H9 (cell line): ENCODE measurements around the gene AKNA. TPM values are rescaled to one million over a fixed set of nuclear protein-coding genes. Genes with fewer than 3 reads are reported as not detected.

ENCODE experiments used
- DNase-seq: peaks from one replicate; pipeline ENCODE4 v3.0.0-alpha.2; 2017
- H2AFZ ChIP-seq: one replicate; pipeline ENCODE4 v1.6.1; 2013; ENCODE audit warnings: mild to moderate bottlenecking, low read length, control low read depth, moderate library complexity
- H2AK5ac ChIP-seq: 2 replicates; pipeline ENCODE4 v1.6.1; 2013; ENCODE audit warnings: low read length, control low read depth, mixed read lengths; ENCODE audit not compliant: insufficient read length
- H2BK120ac ChIP-seq: one replicate; pipeline ENCODE4 v1.6.1; 2013; ENCODE audit warnings: low read depth, mild to moderate bottlenecking, low read length, control low read depth, inconsistent platforms; ENCODE audit not compliant: poor library complexity, severe bottlenecking
- H2BK12ac ChIP-seq: 2 replicates; pipeline ENCODE4 v1.6.1; 2013; ENCODE audit warnings: low read length, control low read depth, mixed read lengths, low read depth; ENCODE audit not compliant: insufficient read length
- H2BK15ac ChIP-seq: 2 replicates; pipeline ENCODE4 v1.6.1; 2013; ENCODE audit warnings: low read depth, low read length, control low read depth
- H2BK20ac ChIP-seq: one replicate; pipeline ENCODE4 v1.6.1; 2013; ENCODE audit warnings: low read depth, mild to moderate bottlenecking, low read length, control low read depth, inconsistent platforms; ENCODE audit not compliant: poor library complexity, severe bottlenecking
- H2BK5ac ChIP-seq: 2 replicates; pipeline ENCODE4 v1.6.1; 2013; ENCODE audit warnings: low read length, control low read depth, mixed read lengths; ENCODE audit not compliant: insufficient read length
- H3K14ac ChIP-seq: 2 replicates; pipeline ENCODE4 v1.6.1; 2013; ENCODE audit warnings: low read length, control low read depth; ENCODE audit not compliant: insufficient read depth
- H3K18ac ChIP-seq: 2 replicates; pipeline ENCODE4 v1.6.1; 2013; ENCODE audit warnings: low read depth, mild to moderate bottlenecking, mixed read lengths, low read length, control low read depth; ENCODE audit not compliant: insufficient read length
- H3K23ac ChIP-seq: 2 replicates; pipeline ENCODE4 v1.6.1; 2013; ENCODE audit warnings: low read length, control low read depth, mixed read lengths, low read depth; ENCODE audit not compliant: insufficient read length
- H3K23me2 ChIP-seq: 2 replicates; pipeline ENCODE4 v1.6.1; 2013; ENCODE audit warnings: low read depth, mild to moderate bottlenecking, mixed read lengths, low read length, control low read depth; ENCODE audit not compliant: insufficient read length, poor library complexity, severe bottlenecking
- H3K27ac ChIP-seq: 2 replicates; pipeline ENCODE4 v1.5.1; 2013; ENCODE audit warnings: low read length, control low read depth, mixed read lengths, low read depth; ENCODE audit not compliant: insufficient read length
- H3K27me3 ChIP-seq: 2 replicates; pipeline ENCODE4 v1.6.1; 2013; ENCODE audit warnings: low read length, control low read depth, inconsistent platforms; ENCODE audit not compliant: insufficient read depth
- H3K4ac ChIP-seq: 2 replicates; pipeline ENCODE4 v1.6.1; 2013; ENCODE audit warnings: low read depth, mild to moderate bottlenecking, control low read depth, inconsistent platforms, low read length, moderate library complexity
- H3K4me1 ChIP-seq: 2 replicates; pipeline ENCODE4 v1.6.1; 2013; ENCODE audit warnings: low read length, control low read depth, inconsistent platforms; ENCODE audit not compliant: insufficient read depth
- H3K4me2 ChIP-seq: 2 replicates; pipeline ENCODE4 v1.6.1; 2013; ENCODE audit warnings: low read length, control low read depth, mixed read lengths; ENCODE audit not compliant: insufficient read length, insufficient read depth
- H3K56ac ChIP-seq: 2 replicates; pipeline ENCODE4 v1.6.1; 2013; ENCODE audit warnings: low read depth, mild to moderate bottlenecking, mixed read lengths, low read length, control low read depth; ENCODE audit not compliant: insufficient read length
- H3K79me1 ChIP-seq: 2 replicates; pipeline ENCODE4 v1.6.1; 2013; ENCODE audit warnings: low read depth, mild to moderate bottlenecking, moderate library complexity, low read length, control low read depth, inconsistent platforms; ENCODE audit not compliant: insufficient read depth, poor library complexity, severe bottlenecking
- H3K79me2 ChIP-seq: 2 replicates; pipeline ENCODE4 v1.6.1; 2013; ENCODE audit warnings: low read length, control low read depth, inconsistent platforms; ENCODE audit not compliant: insufficient read depth
- H3K9ac ChIP-seq: 2 replicates; pipeline ENCODE4 v1.6.1; 2013; ENCODE audit warnings: low read length, control low read depth, mixed read lengths; ENCODE audit not compliant: insufficient read length; ENCODE audit errors: extremely low read depth
- H3K9me3 ChIP-seq: one replicate; pipeline ENCODE4 v1.6.1; 2013; ENCODE audit warnings: low read depth, low read length, inconsistent platforms; ENCODE audit not compliant: control insufficient read depth
- H3T11ph ChIP-seq: one replicate; pipeline ENCODE4 v1.6.1; 2013; ENCODE audit warnings: mild to moderate bottlenecking, low read length, control low read depth, inconsistent platforms
- H4K20me1 ChIP-seq: one replicate; pipeline ENCODE4 v1.6.1; 2013; ENCODE audit not compliant: control insufficient read depth, insufficient read length, insufficient read depth
- H4K5ac ChIP-seq: 2 replicates; pipeline ENCODE4 v1.6.1; 2013; ENCODE audit warnings: low read depth, mild to moderate bottlenecking, mixed read lengths, low read length, control low read depth; ENCODE audit not compliant: insufficient read length
- H4K8ac ChIP-seq: replicated peaks from 2 replicates; pipeline ENCODE4 v1.6.1; 2013; ENCODE audit warnings: low read length, control low read depth, mixed read lengths, low read depth; ENCODE audit not compliant: insufficient read length
- H4K91ac ChIP-seq: 2 replicates; pipeline ENCODE4 v1.6.1; 2013; ENCODE audit warnings: low read depth, mild to moderate bottlenecking, moderate library complexity, mixed read lengths, low read length, control low read depth; ENCODE audit not compliant: insufficient read length
- H3K27ac Mint-ChIP-seq, 3 experiments: 2 replicates in 2 of 3; 3 replicates in 1 of 3; pipeline ENCODE4 v1.8.0; 2020 to 2021; ENCODE audit warnings: mixed read lengths in 3 of 3, mild to moderate bottlenecking in 1 of 3, moderate library complexity in 1 of 3
- H3K27me3 Mint-ChIP-seq: 2 replicates; pipeline ENCODE4 v1.8.0; 2021; ENCODE audit warnings: low read depth, mild to moderate bottlenecking, moderate library complexity, mixed read lengths
- H3K36me3 Mint-ChIP-seq, 3 experiments: 2 replicates in 2 of 3; 3 replicates in 1 of 3; pipeline ENCODE4 v1.8.0; 2020 to 2021; ENCODE audit warnings: low read depth in 3 of 3, mixed read lengths in 3 of 3; ENCODE audit not compliant: insufficient read depth in 1 of 3
- H3K4me1 Mint-ChIP-seq, 2 experiments: 2 replicates each; pipeline ENCODE4 v1.8.0; 2020; ENCODE audit warnings: mixed read lengths in 2 of 2
- H3K4me3 Mint-ChIP-seq, 2 experiments: 2 replicates in 1 of 2; 3 replicates in 1 of 2; pipeline ENCODE4 v1.8.0; 2020 to 2021; ENCODE audit warnings: mild to moderate bottlenecking in 2 of 2, mixed read lengths in 2 of 2, moderate library complexity in 1 of 2
- H3K9me3 Mint-ChIP-seq, 2 experiments: 2 replicates in 1 of 2; 3 replicates in 1 of 2; pipeline ENCODE4 v1.8.0; 2020; ENCODE audit warnings: mild to moderate bottlenecking in 2 of 2, mixed read lengths in 2 of 2, moderate library complexity in 1 of 2
- WGBS: extraction: QIAGEN DNeasy Blood & Tissue Kit; methylation state at CpG from one replicate; pipeline ENCODE4 v1.1.7; 2013; ENCODE audit warnings: missing lambda C conversion rate, low lambda C conversion rate, mixed read lengths; ENCODE audit not compliant: insufficient read length; ENCODE audit errors: extremely low coverage; 5-methylcytosine and 5-hydroxymethylcytosine counted together
- total RNA-seq: library from RNA; stranded (reverse); gene quantifications from 2 replicates; pipeline ENCODE4 v1.2.1, GENCODE V29; 2021
- TF ChIP-seq, protein P1 (sequence below): fragments of 200-600 bp; sonication (generic); conservative IDR thresholded peaks from 3 replicates; pipeline ENCODE4 v1.8.0; 2021; ENCODE audit warnings: antibody characterized with exemption, mild to moderate bottlenecking

The AKNA gene
- total RNA-seq, 1 experiment from 2014 or later, result 19.7 TPM

- Mint-ChIP-seq H3K9me3 (no peaks in the 10 kb centered on the region), H3K27ac (peak overlapping the region in 2 of 3 experiments; percentile 51 to 94; a peak in 5 of 7 replicates), H3K4me1 (peaks cover 73 to 81% of the 10 kb centered on the region in 2 experiments), H3K4me3 (peak overlapping the region; percentile 62 to 80), H3K36me3 (peaks cover 0 to 8% (median 0%) of the 10 kb centered on the region in 3 experiments; a peak in 1 of 7 replicates), H3K27me3 (no peaks in the 10 kb centered on the region)
- no peaks in the 10 kb centered on the region; the same call in 1 of the 2 replicates for H3K79me2 ChIP-seq
- H3K4me1 ChIP-seq, result peaks cover 4% of the 10 kb centered on the region; the same call in 1 of the 2 replicates
- H2BK5ac ChIP-seq, result no peak overlapping the region
- no peaks in the 10 kb centered on the region for H3K79me1 ChIP-seq
- H3K4me2 ChIP-seq, result peak overlapping the region; percentile 4
- no peaks in the 10 kb centered on the region for H3K23me2 ChIP-seq
- H3K9me3 ChIP-seq, result no peaks in the 10 kb centered on the region
- no peaks in the 10 kb centered on the region for H3K27me3 ChIP-seq
- H4K91ac ChIP-seq, result no peak overlapping the region
- H4K5ac ChIP-seq, result no peak overlapping the region
- H3K23ac ChIP-seq, result no peak overlapping the region
- no peak overlapping the region for H4K8ac ChIP-seq
- no peak overlapping the region for H2BK15ac ChIP-seq
- no peak overlapping the region for H3T11ph ChIP-seq
- H3K9ac ChIP-seq, result no peak overlapping the region
- H2BK120ac ChIP-seq, result no peak overlapping the region
- no peak for DNase-seq
- no peak overlapping the region for H3K4ac ChIP-seq
- no CpG with 5 or more reads among the region's 18 CpGs for WGBS
- no peak overlapping the region for H2AK5ac ChIP-seq
- no peak overlapping the region for H3K56ac ChIP-seq
- TF ChIP-seq, protein P1, sequence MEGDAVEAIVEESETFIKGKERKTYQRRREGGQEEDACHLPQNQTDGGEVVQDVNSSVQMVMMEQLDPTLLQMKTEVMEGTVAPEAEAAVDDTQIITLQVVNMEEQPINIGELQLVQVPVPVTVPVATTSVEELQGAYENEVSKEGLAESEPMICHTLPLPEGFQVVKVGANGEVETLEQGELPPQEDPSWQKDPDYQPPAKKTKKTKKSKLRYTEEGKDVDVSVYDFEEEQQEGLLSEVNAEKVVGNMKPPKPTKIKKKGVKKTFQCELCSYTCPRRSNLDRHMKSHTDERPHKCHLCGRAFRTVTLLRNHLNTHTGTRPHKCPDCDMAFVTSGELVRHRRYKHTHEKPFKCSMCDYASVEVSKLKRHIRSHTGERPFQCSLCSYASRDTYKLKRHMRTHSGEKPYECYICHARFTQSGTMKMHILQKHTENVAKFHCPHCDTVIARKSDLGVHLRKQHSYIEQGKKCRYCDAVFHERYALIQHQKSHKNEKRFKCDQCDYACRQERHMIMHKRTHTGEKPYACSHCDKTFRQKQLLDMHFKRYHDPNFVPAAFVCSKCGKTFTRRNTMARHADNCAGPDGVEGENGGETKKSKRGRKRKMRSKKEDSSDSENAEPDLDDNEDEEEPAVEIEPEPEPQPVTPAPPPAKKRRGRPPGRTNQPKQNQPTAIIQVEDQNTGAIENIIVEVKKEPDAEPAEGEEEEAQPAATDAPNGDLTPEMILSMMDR, result no peak
- H2BK20ac ChIP-seq, result no peak overlapping the region
- no peak overlapping the region for H2AFZ ChIP-seq
- no peak overlapping the region for H2BK12ac ChIP-seq
- no peaks in the 10 kb centered on the region for H4K20me1 ChIP-seq
- no peak overlapping the region for H3K27ac ChIP-seq
- no peak overlapping the region; the same call in 1 of the 2 replicates for H3K14ac ChIP-seq
- H3K18ac ChIP-seq, result no peak overlapping the region
These were observed 699 bp downstream of the AKNA start for GRCh38 chr9:114386886-114387679.
